IMR-90 (cell line): ENCODE results near the gene CHRNA7. TPM values are rescaled to one million over a fixed set of nuclear protein-coding genes. Genes with fewer than 3 reads are reported as not detected.

ENCODE experiments used
- ATAC-seq: fragments of 200-7000 bp; cut with Tn5 transposase; 2 replicates; pipeline ENCODE4 v1.9.1; 2020; ENCODE audit warnings: low read depth, mild to moderate bottlenecking, moderate library complexity
- BruUV-seq: library from RNA; stranded (reverse); fragments of 400-500 nt; replicated peaks from 2 replicates; lab custom pipeline; 2021; lab: Mats Ljungman, UMichigan
- CTCF ChIA-PET: fragments of 300-600 bp; formaldehyde crosslinking; extraction: SDS; loops from one replicate; lab custom pipeline; 2021; ENCODE audit warnings: antibody characterized with exemption; lab: Yijun Ruan, JAX
- POLR2A ChIA-PET: fragments of 300-600 bp; sonication (Branson Sonifier 250); formaldehyde crosslinking; loops from one replicate; lab custom pipeline; 2022; ENCODE audit warnings: antibody characterized with exemption; ENCODE audit not compliant: unreplicated experiment; lab: Charles Lee
- DNase-seq: peaks from one replicate; pipeline ENCODE4 v3.0.0; 2013
- H2AFZ ChIP-seq: replicated peaks from 2 replicates; pipeline ENCODE3; 2013; ENCODE audit warnings: low read length, mild to moderate bottlenecking; ENCODE audit not compliant: poor library complexity
- H2AK5ac ChIP-seq: 2 replicates; pipeline ENCODE4 v1.6.1; 2013; ENCODE audit warnings: low read depth, low read length, inconsistent platforms
- H2AK9ac ChIP-seq: replicated peaks from 2 replicates; pipeline ENCODE3; 2013; ENCODE audit warnings: mild to moderate bottlenecking, low read depth, low read length, moderate library complexity; ENCODE audit not compliant: poor library complexity
- H2BK120ac ChIP-seq: 2 replicates; pipeline ENCODE4 v1.6.1; 2013; ENCODE audit warnings: low read depth, low read length, inconsistent platforms
- H2BK15ac ChIP-seq: 3 replicates; pipeline ENCODE4 v1.6.1; 2013; ENCODE audit warnings: low read depth, low read length, inconsistent platforms
- H2BK20ac ChIP-seq: 2 replicates; pipeline ENCODE4 v1.6.1; 2013; ENCODE audit warnings: low read depth, mild to moderate bottlenecking, inconsistent platforms, low read length, moderate library complexity
- H2BK5ac ChIP-seq: 2 replicates; pipeline ENCODE4 v1.6.1; 2013; ENCODE audit warnings: mild to moderate bottlenecking, low read depth, low read length, inconsistent platforms; ENCODE audit not compliant: poor library complexity, severe bottlenecking
- H3K14ac ChIP-seq: replicated peaks from 2 replicates; pipeline ENCODE4 v1.6.1; 2013; ENCODE audit warnings: low read depth, low read length, inconsistent platforms
- H3K18ac ChIP-seq: 2 replicates; pipeline ENCODE4 v1.6.1; 2013; ENCODE audit warnings: low read depth, low read length, control low read depth
- H3K23ac ChIP-seq: 2 replicates; pipeline ENCODE4 v1.6.1; 2013; ENCODE audit warnings: low read depth, low read length, inconsistent platforms
- H3K27ac ChIP-seq: 2 replicates; pipeline ENCODE4 v1.5.1; 2013; ENCODE audit warnings: mild to moderate bottlenecking, control low read depth, low read length; ENCODE audit not compliant: insufficient read depth
- H3K27me3 ChIP-seq: 2 replicates; pipeline ENCODE4 v1.6.1; 2013; ENCODE audit warnings: low read length; ENCODE audit not compliant: control insufficient read depth, insufficient read depth
- H3K36me3 ChIP-seq: 2 replicates; pipeline ENCODE4 v1.6.1; 2013; ENCODE audit warnings: low read length, mixed read lengths; ENCODE audit not compliant: control insufficient read depth, insufficient read depth
- H3K4ac ChIP-seq: 2 replicates; pipeline ENCODE4 v1.6.1; 2013; ENCODE audit warnings: low read depth, low read length, inconsistent platforms
- H3K4me1 ChIP-seq: 2 replicates; pipeline ENCODE4 v1.6.1; 2013; ENCODE audit warnings: low read length, mixed read lengths; ENCODE audit not compliant: control insufficient read depth, insufficient read depth
- H3K4me2 ChIP-seq: 2 replicates; pipeline ENCODE4 v1.6.1; 2013; ENCODE audit warnings: low read depth, mild to moderate bottlenecking, control low read depth, low read length, moderate library complexity
- H3K4me3 ChIP-seq: 2 replicates; pipeline ENCODE4 v1.5.1; 2013; ENCODE audit warnings: low read depth, mild to moderate bottlenecking, control low read depth, low read length, moderate library complexity; ENCODE audit not compliant: insufficient read depth
- H3K56ac ChIP-seq: 2 replicates; pipeline ENCODE4 v1.6.1; 2013; ENCODE audit warnings: low read length, inconsistent platforms; ENCODE audit not compliant: insufficient read depth; ENCODE audit errors: extremely low read depth
- H3K79me1 ChIP-seq, 2 experiments: 2 replicates each; pipeline ENCODE4 v1.6.1; 2013; ENCODE audit warnings: low read length in 2 of 2, inconsistent platforms in 1 of 2, low read depth in 1 of 2
- H3K9ac ChIP-seq: 2 replicates; pipeline ENCODE4 v1.6.1; 2013; ENCODE audit warnings: low read depth, low read length, control low read depth
- H3K9me1 ChIP-seq: 2 replicates; pipeline ENCODE4 v1.6.1; 2013; ENCODE audit warnings: low read length, inconsistent platforms; ENCODE audit not compliant: insufficient read depth
- H3K9me3 ChIP-seq: 2 replicates; pipeline ENCODE4 v1.6.1; 2013; ENCODE audit warnings: low read length; ENCODE audit not compliant: control insufficient read depth, insufficient read depth
- H4K20me1 ChIP-seq: 2 replicates; pipeline ENCODE4 v1.6.1; 2013; ENCODE audit warnings: low read length, inconsistent platforms; ENCODE audit not compliant: insufficient read depth
- H4K5ac ChIP-seq: 2 replicates; pipeline ENCODE4 v1.6.1; 2013; ENCODE audit warnings: mild to moderate bottlenecking, low read depth, low read length, control low read depth
- H4K8ac ChIP-seq, 2 experiments: 2 replicates each; pipeline ENCODE4 v1.6.1; 2013; ENCODE audit warnings: low read depth in 2 of 2, low read length in 2 of 2, control low read depth in 1 of 2, inconsistent platforms in 1 of 2
- H4K91ac ChIP-seq: 2 replicates; pipeline ENCODE4 v1.6.1; 2013; ENCODE audit warnings: low read depth, low read length, inconsistent platforms; ENCODE audit not compliant: insufficient read depth
- BHLHE40 ChIP-seq: fragments of 150-350 bp; IDR thresholded peaks from 2 replicates; pipeline ENCODE4 v1.6.1; 2016; ENCODE audit warnings: mild to moderate bottlenecking, low read depth, low read length
- CEBPB ChIP-seq: IDR thresholded peaks from 2 replicates; pipeline ENCODE4 v1.6.1; 2012; ENCODE audit warnings: low read depth, low read length, improper control_type of control experiment
- CHD1 ChIP-seq: IDR thresholded peaks from 2 replicates; pipeline ENCODE4 v1.6.1; 2012; ENCODE audit warnings: low read depth, low read length, improper control_type of control experiment
- CTCF ChIP-seq: conservative IDR thresholded peaks from 2 replicates; pipeline ENCODE4 v1.5.1; 2012; ENCODE audit warnings: mild to moderate bottlenecking, low read depth, low read length, improper control_type of control experiment
- ELK1 ChIP-seq: fragments of 150-350 bp; IDR thresholded peaks from 2 replicates; pipeline ENCODE4 v1.6.1; 2016; ENCODE audit warnings: low read depth, mild to moderate bottlenecking, low read length, moderate library complexity, borderline replicate concordance
- FOS ChIP-seq: fragments of 150-350 bp; IDR thresholded peaks from 2 replicates; pipeline ENCODE4 v1.6.1; 2016; ENCODE audit warnings: low read depth, low read length
- MAFK ChIP-seq: IDR thresholded peaks from 2 replicates; pipeline ENCODE4 v1.6.1; 2012; ENCODE audit warnings: low read depth, low read length, improper control_type of control experiment
- MAZ ChIP-seq: IDR thresholded peaks from 2 replicates; pipeline ENCODE4 v1.6.1; 2012; ENCODE audit warnings: low read depth, mild to moderate bottlenecking, low read length, improper control_type of control experiment, moderate library complexity, borderline replicate concordance
- NFE2L2 ChIP-seq: fragments of 150-350 bp; IDR thresholded peaks from 2 replicates; pipeline ENCODE4 v1.6.1; 2016; ENCODE audit warnings: low read depth, mild to moderate bottlenecking, low read length
- RAD21 ChIP-seq: IDR thresholded peaks from 2 replicates; pipeline ENCODE4 v1.6.1; 2012; ENCODE audit warnings: low read length, improper control_type of control experiment
- RFX5 ChIP-seq: IDR thresholded peaks from 2 replicates; pipeline ENCODE4 v1.8.0; 2012; ENCODE audit warnings: low read depth, mild to moderate bottlenecking, low read length, moderate library complexity
- SMC3 ChIP-seq: fragments of 150-350 bp; IDR thresholded peaks from 2 replicates; pipeline ENCODE4 v1.6.1; 2016; ENCODE audit warnings: low read depth, mild to moderate bottlenecking, antibody characterized with exemption, low read length, moderate library complexity
- WGBS, 2 experiments: methylation state at CpG; one replicate each; pipeline versions ENCODE4 v1.1.5 to v1.1.7; 2013; ENCODE audit warnings: missing lambda C conversion rate in 2 of 2; ENCODE audit not compliant: insufficient read length in 1 of 2; ENCODE audit errors: extremely low coverage in 2 of 2; 5-methylcytosine and 5-hydroxymethylcytosine counted together
- dilution Hi-C: fragments of 300-500 bp; cut with HindIII; formaldehyde crosslinking; loops from one replicate; pipeline ENCODE4 v1.14.3; 2018; ENCODE audit warnings: low sequenced_read_pairs; ENCODE audit not compliant: unreplicated experiment
- in situ Hi-C: fragments of 300-500 bp; cut with MboI; formaldehyde crosslinking; loops from 3 replicates; pipeline ENCODE4 v1.14.3; 2019; ENCODE audit warnings: low sequenced_read_pairs, inconsistent platforms, mixed read lengths
- intact Hi-C: fragments of 100-400 bp; cut with micrococcal nuclease; formaldehyde crosslinking; loops from 2 replicates; pipeline ENCODE4 v1.10.0; 2022
- polyA plus RNA-seq, 3 experiments: library from polyadenylated mRNA; depleted of rRNA; stranded (reverse); fragments of >200 nt; gene quantifications; 2 replicates each; pipeline ENCODE4 v1.2.3, GENCODE V29; 2012; ENCODE audit warnings: low replicate concordance in 1 of 3
- total RNA-seq: library from RNA; depleted of rRNA; stranded (reverse); fragments of >200 nt; gene quantifications from 2 replicates; pipeline ENCODE4 v1.2.3, GENCODE V29; 2012
- TF ChIP-seq, protein P1 (sequence below): fragments of 150-350 bp; IDR thresholded peaks from 2 replicates; pipeline ENCODE4 v1.6.1; 2017; ENCODE audit warnings: mild to moderate bottlenecking, antibody characterized with exemption, low read length, low read depth

The CHRNA7 gene
- total and polyA plus RNA-seq, 2 of the 4 experiments (the other 2 are of a cell fraction): 0.10 TPM; not detected in 1

DNA sequence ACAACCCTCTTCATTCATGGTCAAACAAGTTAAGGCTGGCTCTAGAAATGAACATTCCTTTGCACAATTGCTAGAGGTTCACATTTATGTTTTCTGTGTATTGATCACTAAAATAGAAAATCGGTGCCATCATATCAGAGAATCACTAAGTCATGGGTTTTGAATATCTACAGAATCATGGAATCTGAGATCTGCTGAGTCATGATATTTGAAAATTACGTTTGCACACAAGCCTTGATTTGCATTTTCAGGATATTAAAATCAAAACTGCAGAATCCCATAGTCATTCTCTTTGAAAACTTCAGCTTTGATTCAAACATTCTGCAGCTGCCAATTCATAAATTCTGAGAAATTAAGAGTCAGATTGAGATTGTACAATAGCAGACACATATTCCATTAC lies 26.1 kb upstream of the CHRNA7 start:
- BruUV-seq: no TSS peak

More for the DNA sequence above, 26.1 kb upstream of the CHRNA7 start:
- Histone ChIP-seq H3K4ac (no peak overlapping the region), H3K9me1 (no peaks in the 10 kb centered on the region), H4K20me1 (no peaks in the 10 kb centered on the region), H3K56ac (no peak overlapping the region), H3K4me1 (no peaks in the 10 kb centered on the region), H2AK5ac (no peak overlapping the region), H3K14ac (no peak overlapping the region), H2BK15ac (no peak overlapping the region), H3K4me3 (no peak overlapping the region), H4K91ac (no peak overlapping the region), H3K36me3 (no peaks in the 10 kb centered on the region), H2AFZ (no peak overlapping the region), H2BK5ac (no peak overlapping the region), H3K9ac (no peak overlapping the region), H2BK120ac (no peak overlapping the region), H3K23ac (no peak overlapping the region), H3K79me1 (no peaks in the 10 kb centered on the region), H3K27ac (no peak overlapping the region), H3K4me2 (no peak overlapping the region), H2AK9ac (no peak overlapping the region), H3K18ac (no peak overlapping the region), H2BK20ac (no peak overlapping the region), H3K9me3 (no peaks in the 10 kb centered on the region), H4K5ac (no peak overlapping the region), H4K8ac (no peak overlapping the region), H3K27me3 (no peaks in the 10 kb centered on the region)
- TF ChIP-seq MAFK (peak; percentile 98), SMC3 (no peak), BHLHE40 (no peak), CTCF (no peak), FOS (no peak), MAZ (no peak), RAD21 (no peak), ELK1 (no peak), CHD1 (no peak), NFE2L2 (peak; percentile 91), RFX5 (no peak), CEBPB (no peak)
- TF ChIP-seq, protein P1, sequence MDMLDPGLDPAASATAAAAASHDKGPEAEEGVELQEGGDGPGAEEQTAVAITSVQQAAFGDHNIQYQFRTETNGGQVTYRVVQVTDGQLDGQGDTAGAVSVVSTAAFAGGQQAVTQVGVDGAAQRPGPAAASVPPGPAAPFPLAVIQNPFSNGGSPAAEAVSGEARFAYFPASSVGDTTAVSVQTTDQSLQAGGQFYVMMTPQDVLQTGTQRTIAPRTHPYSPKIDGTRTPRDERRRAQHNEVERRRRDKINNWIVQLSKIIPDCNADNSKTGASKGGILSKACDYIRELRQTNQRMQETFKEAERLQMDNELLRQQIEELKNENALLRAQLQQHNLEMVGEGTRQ: no peak
- no peak for ATAC-seq
- no CpG with 5 or more reads among the region's 2 CpGs for WGBS, 2 experiments
- no peak for DNase-seq
- intact Hi-C loops (no loop called here), in situ Hi-C loops (no loop called here), dilution Hi-C loops (no loop called here)
- CTCF ChIA-PET: no interaction called here
- POLR2A ChIA-PET: no interaction called here
